Ureter (tissue), 1 donor: ENCODE results near the gene TIMP3. TPM values are rescaled to one million over a fixed set of nuclear protein-coding genes. Genes with fewer than 3 reads are reported as not detected.

Experiments
- DNase-seq: peaks from one replicate; pipeline ENCODE4 v3.0.0-alpha.2; 2020; ENCODE audit warnings: low spot score
- total RNA-seq: library from RNA; stranded (reverse); gene quantifications from one replicate; pipeline ENCODE4 v1.2.4, GENCODE V29; 2023
- donor health status: DM: yes; HTN: yes; CAD: no.

Gene TIMP3
- total RNA-seq, 1 donor from 2014 or later = 279 TPM

DNA sequence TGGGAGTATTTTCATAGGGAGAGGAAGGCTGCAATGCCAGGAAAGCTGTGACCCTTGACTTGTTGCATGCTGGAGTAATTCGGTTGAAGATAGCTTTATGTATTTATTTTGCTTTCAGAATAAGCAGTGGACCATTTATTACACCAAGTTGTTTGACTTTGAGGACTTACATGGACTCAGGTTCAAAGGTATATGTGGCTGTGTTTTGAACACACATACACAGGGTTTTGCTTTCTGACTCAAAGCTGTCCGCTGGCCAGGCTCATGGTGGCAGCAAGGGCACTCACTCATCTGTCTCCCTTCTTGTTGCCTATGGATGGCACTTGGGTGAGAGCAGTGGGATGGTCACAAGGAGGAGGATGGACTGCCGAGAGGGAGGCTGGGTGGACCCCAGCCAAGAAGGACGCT is 6.5 kb downstream of the TIMP3 start:
- no peak for DNase-seq

DNA sequence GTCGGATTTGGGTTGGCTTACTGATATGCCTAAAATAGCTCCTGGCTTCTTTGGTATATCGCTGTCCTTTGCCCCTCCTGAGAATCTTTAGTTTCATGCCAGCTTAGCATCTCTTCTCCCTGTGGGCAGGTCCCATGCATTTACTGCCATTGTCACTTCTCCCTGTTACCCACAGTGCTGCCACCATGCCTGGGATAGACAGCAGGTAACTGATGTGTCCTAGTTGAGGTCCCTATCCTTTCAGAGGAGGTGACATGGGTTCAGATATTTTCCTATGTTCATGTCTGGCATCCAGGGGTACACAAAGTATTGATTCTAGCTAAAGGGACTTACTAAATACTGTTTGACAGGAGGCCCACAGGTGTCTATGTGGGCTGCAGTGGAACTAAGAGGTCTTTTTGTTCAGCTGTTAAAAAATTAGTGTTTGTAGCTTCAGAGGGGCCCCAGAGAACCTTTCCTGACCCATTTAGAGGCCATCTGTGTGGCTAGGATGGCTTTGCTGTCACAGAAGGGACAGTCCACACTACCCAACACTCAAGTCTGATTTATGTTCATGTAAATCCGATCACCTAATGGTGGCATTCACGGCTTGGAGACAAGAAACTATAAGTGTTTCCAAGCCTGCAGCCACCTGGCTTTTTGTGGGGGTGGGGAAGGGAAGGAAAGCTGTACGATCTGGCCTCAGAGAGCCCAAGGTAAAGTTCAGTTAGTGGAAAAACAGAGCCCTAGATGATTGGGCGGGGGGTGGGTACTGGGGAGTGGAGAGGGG is 8.5 kb downstream of the TIMP3 start:
- DNase-seq = no peak

DNA sequence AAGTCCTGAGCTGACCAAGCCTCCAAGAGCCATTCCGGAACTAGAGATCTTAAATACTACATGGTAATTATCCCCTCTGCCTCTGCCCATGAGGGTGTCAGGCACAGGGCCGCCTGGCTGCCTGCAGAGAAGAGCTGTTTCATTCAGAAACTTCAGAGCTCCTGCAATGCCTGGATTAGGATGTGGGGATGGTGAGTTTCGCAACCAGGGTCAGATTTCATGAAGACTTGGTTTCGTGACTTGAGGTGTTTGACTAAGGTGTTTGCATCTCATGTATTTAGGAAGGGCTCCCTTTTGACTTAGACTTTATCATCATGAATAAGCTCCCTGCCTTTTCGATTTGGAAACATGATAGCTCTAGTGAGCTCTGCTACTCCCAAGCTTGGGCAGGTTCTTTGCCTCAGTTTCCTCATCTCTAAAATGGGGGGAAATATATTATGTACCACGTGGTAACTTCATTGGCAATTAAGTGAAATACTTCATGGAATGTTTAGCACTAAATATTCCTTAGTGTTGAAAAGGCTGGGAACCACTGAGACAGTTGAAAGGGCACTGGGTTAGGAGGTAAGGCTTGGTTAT is 9.1 kb downstream of the TIMP3 start:
- no peak for DNase-seq

DNA sequence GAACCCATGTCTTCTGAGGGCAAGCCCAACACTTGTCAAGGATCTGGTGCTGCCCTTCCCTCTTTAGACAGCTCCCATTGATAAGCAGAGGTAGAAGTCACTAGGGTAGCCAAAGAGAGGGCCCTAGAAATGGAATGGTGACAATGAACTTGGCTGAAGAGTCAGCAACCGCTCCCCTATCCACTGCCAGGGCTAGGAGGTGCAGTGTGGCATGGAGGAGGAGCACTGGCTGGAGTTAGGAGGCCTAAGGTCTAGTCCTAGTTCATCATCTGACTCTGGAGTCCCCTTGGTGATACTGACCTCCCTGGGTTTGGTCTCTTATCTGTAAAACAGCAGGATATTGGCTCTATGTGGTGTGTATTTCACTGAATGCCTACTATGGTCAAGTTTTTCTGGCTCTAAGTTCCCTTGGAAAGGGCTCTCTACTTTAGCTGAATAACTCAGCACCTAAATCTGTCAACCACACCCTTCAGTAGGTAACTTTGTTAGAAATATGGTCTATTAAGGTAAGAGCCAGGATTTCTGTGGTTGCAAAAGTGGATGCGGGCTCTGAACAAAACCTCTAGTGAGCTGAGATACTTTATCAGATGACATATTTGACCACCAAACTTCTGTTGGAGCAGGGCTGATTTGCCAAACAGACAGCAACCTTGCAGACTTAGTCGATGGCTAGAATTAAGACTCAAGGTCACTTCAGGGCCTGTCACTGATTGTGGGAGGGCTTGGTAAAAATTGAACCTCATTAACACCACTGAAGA is 10.5 kb downstream of the TIMP3 start:
- DNase-seq = no peak

DNA sequence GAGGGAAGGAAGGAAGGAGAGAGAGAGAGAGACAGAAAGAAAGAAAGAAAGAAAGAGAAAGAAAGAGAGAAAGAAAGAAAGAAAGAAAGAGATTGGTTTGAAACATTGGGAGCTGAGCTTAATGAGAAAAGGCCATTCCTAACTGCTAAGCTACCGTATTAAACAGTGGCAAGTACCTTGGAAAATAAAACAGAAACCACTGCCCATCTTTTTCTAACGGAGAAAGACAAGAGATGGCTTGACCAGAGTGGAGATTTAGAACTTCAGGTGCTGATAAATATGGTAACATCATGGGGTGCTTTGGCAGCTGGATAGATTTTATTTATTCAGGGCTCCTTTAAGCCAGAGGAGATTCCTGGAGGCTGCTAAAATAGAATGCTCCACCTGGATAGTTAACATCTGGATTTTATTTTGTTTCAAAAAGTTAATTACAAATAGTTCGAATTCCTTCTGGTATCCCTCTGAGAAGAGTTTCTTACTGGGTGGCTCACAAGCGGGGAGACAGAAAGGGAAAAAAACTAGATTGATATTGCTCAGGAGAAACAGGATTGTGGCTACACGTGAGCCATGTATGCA is 12.9 kb downstream of the TIMP3 start:
- DNase-seq = no peak

DNA sequence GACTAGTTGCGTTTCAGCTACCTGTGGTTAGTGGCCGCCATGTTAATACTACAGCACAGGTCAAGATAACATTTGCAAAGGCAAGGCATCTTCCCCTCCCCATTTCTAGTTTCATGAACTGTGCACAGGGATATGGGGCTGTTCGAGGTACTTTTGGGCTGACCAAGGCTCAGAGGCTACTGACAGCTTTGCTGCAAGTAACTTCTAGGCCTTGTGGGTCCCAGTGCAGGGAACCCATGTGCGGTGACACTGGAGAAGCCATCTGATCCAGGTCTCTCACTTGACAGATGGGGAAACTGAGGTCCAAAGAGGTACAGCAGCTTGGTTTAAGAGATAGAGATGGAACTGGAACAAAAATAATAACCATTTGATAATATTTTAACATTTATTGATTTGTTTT is 13.6 kb downstream of the TIMP3 start:
- no peak for DNase-seq

DNA sequence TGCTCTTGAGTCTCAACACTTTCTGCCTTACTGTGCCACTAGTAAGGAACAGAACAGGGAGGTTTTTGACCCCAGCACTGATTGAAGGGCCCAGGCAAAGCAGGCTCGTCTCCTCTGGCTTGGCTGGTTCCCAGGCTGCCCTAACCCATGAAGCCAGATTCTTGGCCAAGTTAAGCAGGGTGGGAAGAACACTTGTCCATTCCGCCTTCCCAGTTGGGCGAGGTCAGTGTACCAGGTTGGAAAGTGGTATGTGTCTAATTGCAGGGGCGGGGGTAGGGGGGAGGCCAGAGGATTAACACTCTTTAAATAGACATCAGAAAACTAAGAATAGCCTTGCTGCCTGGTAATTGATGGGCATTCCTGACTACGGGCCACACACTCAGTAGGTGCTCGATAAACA is 14.4 kb downstream of the TIMP3 start:
- no peak for DNase-seq

DNA sequence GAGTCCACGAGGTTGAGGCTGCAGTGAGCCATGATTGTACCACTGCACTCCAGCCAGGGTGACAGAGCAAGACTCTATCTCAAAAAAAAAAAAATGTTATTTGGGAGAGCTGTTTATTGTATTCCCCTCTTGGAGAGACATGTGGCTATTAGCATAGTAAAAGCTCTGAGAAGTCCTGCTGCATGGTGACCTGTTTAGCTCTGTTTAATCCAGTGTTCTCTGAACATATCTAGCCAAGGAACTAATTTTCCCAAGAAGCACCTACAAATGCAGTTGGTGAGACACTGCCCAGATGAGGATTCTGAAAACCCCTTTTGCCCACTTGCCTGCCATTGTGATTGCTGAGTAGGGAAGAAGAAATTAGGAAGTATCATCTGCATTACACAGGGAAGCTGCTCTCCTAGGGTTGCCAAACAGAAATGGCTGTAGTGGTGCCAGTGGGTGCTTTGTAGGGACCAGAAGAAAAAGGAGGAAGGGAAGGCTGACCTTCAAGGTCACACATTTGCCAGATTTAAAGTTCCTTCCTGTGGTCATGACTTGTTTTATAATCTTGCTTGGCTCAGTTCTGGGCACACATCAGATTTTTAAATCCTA is 15.7 kb downstream of the TIMP3 start:
- no peak for DNase-seq

DNA sequence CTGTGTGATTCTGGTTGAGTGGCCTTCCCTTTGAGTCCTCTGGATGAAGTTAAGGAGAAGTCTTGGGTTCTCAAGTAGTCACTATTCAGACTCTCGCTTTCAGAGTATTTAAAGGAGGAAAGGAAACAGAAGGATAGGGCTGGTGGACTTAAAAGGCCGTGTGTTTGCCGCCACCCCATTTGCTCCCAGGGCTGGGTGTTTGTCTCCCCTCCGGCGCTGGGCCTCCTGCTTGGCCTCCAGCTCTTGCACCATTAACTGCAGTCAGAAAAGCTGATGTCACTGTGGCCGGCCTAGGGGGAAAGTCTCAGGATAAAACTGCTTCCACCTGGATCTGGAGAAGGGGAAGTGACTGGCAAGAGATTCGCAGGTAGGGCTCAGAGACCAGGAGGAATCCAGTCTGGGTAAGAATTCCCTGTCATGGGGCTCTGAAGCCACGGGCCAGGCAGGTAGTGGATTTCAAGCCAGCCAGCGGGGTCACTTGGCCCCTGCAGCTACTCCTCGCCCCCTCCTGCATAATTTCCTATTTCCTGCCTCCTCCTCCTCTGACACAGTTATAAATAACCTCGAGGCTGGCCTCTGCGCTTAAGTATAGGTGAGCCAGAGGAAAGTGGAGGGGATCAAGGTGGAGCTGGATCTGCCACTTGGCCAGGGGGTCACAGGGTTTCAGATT is 17.1 kb downstream of the TIMP3 start:
- no peak for DNase-seq

DNA sequence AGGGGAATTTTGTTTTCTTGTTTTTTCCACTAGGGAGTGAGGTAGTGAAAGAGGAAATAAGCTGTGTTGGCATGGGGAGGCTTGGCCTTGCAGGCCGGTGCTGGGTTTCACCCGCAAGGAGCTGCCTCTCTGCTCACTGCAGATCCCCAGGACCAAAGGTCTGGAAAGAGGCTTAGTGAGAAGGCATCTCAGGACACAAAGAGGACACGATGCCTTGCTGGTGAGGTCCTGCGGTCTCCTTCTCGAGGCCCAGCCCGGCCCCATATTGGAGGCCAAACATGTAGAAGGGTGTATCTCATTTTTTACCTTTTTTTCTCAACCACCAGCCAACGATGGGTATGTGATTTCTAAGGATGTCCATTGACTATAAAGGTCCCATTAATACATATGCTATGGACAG is 17.6 kb downstream of the TIMP3 start:
- no peak for DNase-seq

DNA sequence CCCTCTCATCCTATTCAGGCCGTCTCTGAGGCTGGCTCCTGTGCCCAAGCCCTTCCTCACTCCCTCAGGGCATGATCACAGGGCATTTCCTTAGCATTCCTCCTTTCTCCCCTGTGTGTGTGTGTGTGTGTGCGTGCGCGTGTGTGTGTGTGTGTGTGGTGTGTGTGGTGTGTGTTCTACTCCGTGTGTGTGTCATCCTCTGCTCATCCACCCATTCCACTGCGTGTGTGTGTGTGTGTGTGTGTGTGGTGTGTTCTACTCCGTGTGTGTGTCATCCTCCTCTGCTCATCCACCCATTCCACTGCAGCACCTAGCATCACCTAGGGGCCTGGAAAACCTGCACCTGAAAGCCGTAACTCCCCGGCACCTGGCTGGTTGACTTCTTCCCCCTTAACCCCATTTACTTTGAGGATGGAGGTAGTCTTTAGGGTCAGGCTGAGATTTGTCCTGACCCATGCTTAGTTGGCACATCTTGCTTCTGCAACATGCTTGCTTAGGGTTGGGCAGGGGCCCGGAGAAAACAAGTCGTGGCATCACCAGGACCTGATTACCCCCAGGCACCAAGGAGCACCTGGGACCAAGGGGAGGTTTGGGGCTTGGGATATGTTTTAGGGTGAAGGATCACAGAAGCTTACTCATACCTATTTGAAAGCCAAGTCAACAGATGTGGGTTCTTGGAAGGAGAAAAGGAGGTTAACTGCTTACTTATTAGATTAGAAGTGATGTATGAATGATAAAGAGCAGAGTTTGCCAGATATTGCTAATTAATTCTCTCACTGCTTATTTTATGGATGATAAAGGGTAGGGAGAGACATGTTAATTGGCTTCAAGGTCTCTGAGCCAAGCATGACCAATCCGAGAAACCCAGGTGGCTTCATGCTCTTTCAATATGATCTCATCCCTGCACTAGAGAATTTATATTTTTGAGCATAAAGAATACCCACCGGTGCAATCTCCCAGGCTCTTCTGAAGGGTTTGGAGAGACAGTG is 18.9 kb downstream of the TIMP3 start:
- DNase-seq = no peak

DNA sequence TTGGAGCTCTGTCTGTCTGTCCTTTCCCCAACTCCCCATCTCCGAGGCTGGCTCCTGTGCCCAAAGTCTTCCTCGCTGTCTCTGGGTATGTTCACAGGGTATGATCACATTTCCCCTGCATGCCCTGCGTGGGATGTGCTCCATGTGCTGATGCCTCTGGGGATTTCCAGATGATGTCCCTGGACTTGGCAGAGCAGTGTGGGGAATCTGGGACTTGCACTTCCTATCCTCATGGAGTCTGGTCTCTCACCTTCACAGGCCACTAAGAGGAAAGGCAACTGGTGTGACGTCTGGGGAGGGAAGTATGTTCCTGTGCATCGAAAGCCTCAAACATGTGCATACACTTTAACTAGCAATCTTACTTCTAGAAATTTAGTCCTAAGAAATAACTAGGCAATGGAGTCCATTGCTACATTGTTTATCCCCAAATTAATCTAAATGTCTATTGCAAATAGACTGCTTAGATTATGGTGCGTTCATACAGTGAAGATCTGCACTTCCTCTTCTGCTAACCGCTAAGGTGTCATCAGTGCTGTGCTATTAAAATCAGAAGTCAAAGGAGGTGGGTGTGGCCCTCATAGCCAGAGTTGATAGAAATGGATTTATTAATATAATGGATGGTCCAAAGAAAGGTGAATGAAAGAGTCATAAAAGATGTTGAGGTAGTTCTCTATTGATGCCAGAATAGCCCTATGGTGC is 20.8 kb downstream of the TIMP3 start:
- DNase-seq = no peak

DNA sequence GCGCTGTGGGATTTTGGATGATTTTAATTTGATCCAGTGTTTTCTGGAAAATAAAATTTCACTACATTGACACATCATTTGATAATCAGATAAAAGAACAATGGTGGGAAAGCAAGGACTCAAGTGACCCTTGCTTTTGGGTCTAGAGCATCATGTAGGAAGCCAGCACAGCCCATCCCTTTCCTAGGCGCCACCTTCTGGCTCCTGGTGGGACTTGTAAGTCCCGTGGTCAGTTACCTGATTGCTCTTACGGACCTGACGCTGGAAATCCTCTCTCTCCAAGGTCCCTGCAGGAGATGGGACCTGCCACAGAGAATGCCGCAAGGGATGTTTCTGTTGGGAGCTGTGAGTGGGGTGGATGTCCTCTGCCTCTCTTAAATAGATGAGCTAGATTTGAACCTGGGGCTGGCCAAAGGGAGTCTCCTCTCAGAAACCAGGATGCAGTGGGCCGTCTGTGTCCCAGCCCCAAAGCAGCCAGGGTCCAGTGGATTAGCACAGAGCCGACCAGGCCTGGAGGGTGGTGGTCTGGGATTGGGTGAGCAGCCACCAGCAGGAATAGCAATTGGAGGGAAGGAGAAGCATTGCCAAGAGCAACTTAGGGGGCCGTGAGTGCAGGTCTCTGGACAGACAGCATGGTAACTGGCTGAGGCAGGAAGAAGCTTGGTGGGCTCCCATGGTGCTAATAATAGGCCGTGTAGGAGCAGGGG is 21.7 kb downstream of the TIMP3 start:
- no peak for DNase-seq

DNA sequence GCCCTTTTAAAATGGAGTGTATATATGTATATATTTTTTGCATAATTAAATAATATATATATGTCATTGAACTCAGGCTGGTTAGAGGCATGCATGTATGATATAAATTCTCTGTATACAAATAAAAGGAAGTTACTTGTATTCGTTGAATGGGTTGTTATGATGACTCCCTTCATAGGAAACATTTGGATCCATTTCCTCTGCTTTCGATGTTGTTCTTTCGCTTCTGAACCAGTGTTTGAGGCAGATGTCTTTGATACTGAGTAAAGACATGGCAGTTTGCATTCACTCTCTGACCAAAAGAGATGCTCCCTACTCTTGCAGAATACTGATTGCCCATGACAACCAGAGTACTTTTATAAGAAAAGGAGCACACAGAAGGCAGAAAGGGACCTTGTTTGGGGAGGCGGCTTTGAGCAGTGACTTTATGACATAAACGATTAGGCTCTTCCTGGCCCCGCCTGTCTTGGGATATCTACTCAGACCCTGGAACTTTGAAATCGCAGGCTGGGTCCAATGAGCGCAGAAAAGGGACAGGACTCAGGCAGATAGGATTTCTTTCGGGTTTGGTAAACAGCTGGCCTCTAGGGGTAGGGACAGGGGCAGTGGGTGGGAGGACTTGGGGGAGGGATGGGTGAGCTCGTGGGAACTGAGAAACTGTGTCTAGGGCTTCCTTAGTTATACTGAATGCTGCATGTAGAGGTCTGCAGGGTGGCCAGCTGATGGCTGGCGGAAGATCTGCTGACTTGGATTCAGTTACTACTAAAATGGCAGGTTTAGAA is 23.2 kb downstream of the TIMP3 start:
- DNase-seq = no peak

DNA sequence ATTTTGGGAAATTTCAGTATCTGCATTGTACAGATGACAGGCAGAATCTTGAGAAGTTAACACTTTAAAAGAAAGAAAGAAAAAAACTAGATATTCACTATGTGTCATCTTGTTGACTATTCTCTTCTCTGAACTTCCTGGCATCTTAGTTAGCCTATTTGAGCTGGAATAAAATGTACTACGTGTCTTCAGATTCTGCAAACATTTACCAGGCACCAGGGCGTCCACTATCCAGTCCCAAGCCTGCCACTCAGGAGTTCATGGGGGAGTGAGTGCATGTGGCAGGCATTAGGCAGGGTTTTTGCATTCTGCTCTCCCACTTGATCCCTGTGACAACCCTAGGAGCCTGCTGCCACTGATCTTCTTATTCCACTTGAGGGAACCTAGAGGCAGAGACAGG is 25.0 kb downstream of the TIMP3 start:
- DNase-seq = no peak

DNA sequence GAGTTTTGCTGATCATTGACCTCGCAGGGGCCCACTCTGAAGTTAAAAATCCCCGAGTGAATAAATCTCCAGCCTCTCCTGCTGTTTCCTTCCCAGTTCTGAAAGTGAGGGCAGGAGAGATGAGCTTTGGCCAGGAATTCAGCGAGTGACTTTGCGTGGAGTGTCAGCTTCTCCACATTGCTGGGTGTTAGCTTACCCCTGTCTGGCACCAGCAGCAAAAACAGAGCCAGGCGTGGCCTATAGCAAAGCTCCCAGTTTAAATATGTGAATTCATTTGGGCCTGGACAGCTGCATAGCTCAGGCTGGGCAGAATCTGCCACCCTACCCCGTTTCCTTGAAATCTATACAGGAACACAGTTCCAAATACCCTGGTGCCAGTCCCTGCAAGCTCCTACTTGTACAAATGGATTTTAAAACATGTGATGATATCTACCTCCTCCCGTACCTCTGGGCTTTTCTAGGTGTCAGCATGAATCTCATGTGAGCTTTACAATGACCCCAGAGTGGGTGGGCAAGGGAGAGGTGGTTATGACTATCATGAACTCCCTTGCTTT is 25.6 kb downstream of the TIMP3 start:
- no peak for DNase-seq

DNA sequence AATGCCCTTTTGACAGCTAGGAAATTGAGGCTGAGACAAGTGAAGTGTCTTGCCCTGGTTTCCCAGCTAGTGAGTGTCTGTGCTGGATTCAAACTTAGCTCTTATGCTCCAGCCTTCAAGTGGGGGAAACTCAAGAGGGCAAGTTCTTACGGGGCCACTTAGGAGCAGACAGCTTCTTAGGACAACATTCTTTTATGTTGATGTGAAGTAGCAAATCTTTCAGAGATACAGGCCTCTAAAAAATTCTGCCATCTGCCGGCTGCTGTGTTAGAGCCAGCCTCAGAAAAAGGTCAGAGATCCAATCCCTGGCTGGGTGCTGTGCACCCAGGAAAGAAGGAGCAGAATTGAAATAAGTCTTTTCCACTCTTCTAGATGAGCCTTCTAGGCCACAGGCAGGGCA is 26.6 kb downstream of the TIMP3 start:
- DNase-seq = no peak

DNA sequence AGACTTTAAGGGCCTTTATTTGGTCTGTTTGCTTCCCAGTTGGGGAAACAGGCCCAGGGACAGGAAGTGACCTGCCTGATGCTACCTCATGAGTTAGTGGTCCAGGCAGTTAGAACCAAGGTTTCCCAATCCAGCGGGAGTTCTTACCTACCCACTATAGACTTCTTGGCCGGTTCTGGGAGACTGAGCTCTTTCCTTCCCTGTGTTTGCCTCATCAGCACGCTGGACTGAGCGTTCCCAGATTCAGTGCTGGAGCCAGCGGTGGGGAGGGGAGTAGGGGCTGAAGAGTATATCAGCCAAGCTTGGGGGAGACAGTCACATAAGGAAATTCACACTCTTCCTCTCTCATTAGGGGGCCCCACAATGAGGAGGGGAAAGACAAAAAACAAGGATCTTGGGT is 27.1 kb downstream of the TIMP3 start:
- DNase-seq = no peak
